HG02588 (cell line): ENCODE measurements around the gene BBC3.
A peak's percentile ranks its signal among the peaks of the same experiment; 100 is the strongest.

Source experiments
- ATAC-seq: cut with Tn5 transposase; IDR thresholded peaks from one replicate; pipeline ENCODE4 v1.9.1; 2021; ENCODE audit warnings: mild to moderate bottlenecking, moderate library complexity; ENCODE audit not compliant: unreplicated experiment

The BBC3 gene

GRCh38 chr19:47232422-47233211, 1.6 kb upstream of the BBC3 start:
- no peak for ATAC-seq

DNA sequence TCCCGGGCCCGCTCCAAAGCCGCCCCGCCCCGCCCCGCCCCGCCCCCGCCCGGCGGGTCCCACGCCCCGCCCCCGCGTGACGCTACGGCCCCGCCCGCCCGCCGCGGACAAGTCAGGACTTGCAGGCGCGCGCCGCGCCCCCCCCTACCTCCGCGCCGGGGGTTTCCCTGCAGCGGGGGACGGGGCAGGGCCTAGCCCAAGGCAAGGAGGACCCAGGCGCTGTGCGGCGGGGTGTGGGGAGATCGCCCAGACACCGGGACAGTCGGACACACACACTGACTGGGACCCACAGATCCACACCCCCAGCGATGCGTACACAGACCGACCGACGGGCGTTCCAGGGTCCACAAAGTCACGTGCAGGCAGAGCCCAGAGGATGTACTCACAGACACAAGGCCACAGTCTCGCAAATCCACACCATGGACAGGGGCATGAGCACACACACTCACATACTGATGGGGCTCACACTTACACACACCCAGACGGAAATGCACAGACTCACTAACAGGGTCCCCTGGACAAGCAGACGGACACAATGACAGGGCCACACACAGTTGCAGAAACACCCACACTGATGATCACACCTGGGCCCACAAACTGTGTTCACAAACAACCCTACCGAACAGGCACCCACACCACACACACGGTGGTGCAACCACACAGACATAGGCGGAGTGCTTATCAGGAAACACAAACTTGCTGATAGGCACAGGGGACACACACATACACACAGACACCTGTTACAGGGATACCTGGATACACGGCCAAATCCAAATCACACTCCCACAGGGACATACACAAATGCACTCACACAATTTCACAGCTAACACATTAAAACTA, 436 bp upstream of the BBC3 start:
- ATAC-seq = peak; percentile 36

DNA sequence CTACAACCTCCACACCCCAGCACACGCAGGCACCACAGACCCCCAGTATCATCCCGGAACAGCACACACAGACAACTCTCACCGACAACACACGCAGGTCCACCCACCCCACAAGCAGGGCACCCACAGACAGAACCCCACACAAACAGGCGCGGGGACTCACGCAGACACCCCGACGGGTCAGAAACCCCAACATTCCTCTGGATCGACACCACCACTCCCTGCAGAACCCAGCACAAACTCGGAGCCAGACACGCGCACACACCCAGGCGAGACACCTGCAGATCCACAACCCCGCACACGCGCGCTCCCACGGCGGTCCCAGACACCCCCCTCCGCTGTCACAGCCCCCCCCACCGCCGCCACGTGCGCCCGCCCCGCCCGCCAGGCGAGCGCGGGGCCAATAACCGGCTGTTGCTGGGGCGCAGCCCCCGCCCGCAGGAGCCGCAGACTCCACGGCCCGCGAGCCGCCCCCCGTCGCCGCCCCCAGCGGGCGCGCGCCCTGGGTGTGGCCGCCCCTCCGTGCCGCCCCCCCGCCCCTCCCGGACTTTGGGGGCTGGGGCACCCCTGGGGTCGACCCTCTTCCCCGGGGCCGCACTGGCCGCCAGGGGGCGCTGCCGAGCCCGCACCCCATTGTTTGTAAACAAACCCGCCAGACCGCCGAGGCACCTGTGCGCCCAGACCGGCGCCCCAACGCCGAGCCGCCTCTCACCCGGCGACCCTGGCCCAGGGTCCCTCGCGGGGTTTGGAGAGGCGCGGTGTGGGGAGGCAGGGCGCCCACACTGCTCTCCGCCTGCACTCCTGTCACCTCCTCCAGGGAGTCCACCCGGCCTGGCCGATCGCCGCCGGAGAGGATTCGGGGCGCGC, 712 bp downstream of the BBC3 start:
- ATAC-seq = no peak

DNA sequence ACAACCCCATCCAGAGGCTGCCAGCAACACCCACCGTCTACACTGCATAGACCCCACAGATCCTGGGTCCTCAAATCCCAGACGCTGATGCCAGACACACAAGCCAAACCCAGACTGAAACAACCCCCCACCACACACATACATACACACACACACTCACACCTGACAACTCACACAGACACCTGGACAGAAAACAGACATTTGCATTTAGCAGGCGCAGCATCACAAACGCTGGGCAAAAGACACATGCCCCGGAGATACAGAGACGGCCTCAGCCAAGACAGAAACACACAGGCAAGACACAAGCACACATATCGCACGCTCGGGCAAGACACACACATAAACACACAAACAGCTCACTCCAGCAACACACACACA, 1.3 kb downstream of the BBC3 start:
- ATAC-seq = no peak

DNA sequence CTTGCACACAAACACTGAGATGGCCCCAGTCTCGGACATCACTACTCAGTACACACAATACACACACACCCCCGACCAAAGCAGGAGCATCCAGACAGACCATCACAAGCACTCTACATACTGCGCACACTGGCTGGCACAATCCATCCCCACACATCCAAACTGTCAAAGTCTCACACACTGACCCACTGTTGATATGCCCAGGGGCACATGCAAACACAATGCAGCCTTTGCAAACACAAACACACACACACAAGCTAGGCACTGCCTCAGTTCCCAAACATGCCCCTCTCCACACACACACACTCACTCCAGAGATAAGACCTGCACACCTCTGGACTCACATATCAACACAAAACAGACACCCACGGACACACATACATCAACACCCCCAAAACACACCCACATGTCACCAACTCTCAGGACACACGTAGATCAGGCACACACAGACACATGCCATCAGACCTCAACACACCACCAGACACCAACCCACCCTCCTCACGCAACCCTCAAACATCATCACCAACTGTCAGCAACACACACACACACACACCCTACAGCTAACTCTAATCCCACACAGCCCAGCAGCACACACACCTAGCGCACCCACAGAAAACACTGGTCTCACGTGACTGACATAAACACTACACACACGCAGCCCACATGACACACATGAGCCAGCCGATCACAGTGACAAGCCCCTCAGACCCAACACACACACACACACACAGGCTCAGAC, 1.9 kb downstream of the BBC3 start:
- no peak for ATAC-seq

DNA sequence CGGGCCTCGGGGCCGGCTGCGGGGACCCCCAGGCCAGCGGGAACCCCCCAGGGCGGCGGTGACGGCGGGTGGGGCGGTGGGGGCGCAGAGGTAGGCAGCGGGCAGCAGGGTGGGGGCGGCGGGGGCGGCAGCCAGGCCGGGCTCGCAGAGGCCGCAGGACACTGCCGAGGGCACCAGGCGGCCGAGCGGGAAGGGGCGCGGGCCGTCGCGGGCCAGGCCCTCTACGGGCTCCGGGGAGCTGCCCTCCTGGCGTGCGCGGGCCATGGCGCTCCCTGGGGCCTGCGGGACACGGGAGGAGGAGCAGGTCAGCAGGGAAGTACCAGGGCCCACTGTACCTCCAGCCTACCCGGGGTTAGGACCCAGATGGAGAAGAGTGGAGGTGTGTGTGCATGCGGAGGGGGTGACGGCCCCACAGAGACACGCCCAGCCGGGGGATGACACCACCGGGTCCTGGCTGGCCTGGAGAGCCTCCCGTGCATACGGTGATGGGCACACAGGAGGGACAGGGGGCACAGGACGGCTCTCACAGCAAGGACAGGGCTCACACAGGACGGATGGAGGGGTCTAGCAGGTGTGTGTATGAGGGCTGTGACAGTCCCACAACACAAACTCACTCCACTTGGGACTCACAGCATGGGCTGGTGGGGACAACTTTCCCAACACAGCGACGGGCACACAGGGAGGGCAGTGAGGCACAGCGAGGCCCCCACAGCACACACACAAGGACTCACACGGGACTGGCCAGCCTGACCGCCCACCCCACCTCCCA, 2.6 kb downstream of the BBC3 start:
- ATAC-seq = no peak

DNA sequence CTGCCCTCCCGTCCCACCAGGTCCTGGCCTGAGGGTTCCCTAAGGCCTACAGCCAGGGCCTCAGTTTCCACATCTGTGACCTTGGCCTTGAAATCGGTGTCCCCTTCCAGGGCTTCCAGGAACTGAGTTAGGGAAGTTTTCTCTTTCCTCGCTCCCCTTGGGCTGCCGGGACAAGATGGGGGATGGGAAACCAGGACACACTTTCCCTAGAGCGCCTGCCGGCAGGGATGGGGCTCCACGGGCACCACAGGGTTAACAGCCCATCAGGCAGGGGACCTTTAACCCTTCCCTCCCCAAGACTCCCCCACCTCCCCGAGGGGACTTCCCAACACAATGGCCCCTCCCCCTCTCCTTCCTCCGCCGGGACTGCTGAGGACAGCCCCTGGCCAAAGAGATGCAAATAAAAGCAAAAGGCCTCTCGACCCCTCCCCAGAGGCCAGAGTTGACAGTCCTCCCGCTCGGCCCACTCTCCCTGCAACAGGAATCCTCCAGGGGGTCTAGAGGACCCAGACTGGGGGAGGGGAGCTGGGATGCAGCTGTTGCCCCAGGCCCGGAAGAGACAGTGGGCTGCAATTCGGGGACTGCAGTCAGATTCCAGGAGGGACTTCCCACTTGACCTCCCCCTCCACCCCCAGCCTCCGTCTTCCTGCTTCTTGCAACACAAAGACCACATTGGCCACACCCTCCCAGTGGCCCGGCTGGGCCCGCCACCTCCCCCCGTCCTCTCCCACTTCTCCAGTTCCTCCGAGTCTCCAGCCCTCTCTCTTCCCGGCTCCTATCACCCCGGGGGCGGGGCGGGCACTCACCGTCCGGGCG, 3.4 kb downstream of the BBC3 start:
- ATAC-seq = no peak

DNA sequence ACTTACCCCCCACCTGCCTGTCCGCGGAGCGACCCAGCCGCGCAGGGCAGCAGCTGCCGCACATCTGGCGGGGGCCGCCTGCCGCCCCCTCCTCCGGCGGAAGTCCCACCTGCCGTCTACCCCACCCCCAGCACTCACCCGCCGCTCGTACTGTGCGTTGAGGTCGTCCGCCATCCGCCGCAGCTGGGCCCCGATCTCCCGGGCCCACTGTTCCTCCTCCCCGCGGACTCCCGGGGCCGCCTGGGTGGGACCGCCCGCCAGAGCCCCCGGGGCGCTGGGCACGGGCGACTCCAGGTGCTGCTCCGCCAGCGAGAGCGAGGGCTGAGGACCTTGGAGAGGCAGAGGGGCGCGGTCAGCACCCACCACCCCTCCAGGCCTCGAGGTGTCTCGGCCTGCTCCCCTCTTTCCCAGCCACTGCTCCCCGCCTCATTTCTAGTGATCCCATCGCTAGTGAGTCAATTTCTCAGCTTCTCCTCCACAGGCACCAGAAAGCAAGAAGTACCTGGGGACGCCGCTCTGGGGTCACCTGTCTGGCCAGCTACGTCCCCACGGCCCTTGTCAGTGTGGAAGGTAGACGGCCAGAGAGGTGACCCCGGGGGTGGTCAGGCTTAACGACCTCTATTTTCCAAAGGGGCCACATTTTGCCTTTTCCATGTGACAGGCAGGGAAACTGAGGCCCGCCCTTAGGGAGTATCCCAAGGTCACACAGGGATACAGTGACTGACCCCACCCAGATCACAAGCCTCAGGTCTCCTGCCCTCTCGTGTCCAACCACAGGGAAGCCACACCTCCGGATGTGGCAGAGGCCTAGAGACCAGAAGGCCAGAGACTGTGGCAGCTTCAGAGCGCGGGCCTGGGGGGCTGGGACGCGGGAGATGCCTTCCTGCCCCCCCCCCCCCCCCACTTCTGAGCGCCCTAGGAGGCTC, 4.3 kb downstream of the BBC3 start:
- no peak for ATAC-seq

- peak; percentile 46 for ATAC-seq
These were observed 5.1 kb downstream of the BBC3 start for GRCh38 chr19:47225746-47226425.

- no peak for ATAC-seq
These were observed 9.1 kb downstream of the BBC3 start for GRCh38 chr19:47221890-47222289.

GRCh38 chr19:47221080-47221841, 9.7 kb downstream of the BBC3 start:
- ATAC-seq = no peak

GRCh38 chr19:47215581-47215980, 15.4 kb downstream of the BBC3 start:
- no peak for ATAC-seq

DNA sequence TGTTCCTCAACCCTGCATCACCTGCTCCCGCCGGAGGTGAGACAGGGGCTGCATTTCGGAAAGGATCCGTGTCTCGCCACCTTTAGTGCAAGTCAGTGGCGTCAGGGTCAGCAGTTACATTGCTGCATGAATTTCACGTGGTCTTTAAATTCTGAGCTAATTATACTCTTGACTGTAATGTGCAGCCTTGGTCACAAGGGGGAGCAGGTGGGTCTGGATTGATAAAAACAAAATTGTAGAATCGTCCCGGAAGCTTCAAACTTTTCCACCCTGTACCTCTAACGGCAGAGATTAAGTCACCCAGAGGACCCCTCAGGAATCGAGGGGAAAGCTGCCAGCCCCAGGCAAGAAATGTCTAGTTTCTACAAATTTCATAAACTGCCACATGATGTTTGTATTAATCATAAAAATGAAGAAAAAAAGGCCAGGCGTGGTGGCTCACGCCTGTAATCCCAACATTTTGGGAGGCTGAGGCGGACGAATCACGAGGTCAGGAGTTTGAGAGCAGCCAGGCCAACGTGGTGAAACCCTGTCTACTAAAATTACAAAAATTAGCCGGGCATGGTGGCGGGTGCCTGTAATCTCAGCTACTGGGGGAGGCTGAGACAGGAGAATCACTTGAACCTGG, 20.2 kb downstream of the BBC3 start:
- ATAC-seq = no peak

DNA sequence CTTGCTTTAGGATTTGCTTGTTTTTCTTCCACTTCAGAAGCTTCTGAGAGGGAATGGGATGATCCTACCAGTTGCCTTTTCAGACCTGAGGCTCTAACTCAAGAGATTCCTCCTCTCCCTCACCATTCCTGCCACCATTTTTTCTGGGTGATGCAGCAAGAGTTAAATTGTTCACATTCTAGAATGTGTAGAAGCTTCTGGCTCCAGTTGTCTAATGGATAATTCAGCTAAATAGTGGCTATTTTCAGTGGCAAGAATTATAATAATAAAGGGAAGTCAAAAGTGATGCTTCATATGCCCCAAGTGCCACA, 20.9 kb downstream of the BBC3 start:
- ATAC-seq = no peak

- ATAC-seq = no peak
These were observed 21.4 kb downstream of the BBC3 start for GRCh38 chr19:47209319-47210179.
